ENCODE data around the gene ZDHHC9.
"Not testable (repeated sequence)": the region's sequence is repeated elsewhere in the genome, so short reads cannot be mapped to it uniquely, and the experiment has no call there.

ZDHHC9 gene

DNA sequence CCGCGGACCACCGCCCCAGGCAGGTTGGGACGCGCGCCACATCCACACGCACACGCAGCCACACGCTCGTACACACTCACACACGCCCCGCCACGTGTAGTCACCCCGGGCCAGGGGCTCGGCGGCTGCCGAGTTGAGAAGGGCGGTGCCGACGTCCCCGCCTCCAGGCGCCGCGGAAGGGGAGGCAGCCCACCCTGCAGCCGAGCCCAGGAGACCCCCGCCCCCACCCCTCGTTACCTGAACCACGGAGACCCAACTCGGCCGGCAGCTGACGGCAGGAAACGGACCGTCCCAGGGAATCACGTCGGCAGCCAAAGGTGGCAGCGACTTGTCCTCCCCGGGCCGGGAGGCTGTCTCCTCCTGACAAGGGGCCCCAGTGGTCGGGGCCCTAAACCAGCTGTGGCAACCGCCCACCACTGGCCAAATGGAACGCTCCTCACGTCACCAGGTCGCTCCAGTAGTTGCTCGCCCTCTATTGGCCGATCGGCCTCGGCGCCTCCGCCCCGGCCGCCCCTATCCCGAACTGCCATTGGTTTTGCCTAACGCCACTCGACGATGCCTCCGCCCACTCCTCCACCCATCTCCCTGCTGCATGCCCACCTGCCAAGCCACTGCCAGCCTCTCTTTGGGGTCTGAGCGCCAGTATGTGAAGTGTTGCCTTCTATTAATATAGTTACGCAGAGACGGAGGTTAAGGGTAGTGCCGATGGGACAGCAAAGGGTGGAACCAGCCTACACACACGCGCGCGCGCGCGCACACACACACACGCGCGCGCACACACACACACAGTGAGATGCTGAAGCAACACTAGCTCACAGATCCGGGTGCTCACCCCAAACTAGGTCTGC, at the start of gene ZDHHC9:
ZDHHC9 (minus strand) TSS at position 428 of the 848 bp plus-strand sequence. CDS start 1,941 bp downstream, outside the sequence.
- DNase-seq: peak; percentile 86 to 88

DNA sequence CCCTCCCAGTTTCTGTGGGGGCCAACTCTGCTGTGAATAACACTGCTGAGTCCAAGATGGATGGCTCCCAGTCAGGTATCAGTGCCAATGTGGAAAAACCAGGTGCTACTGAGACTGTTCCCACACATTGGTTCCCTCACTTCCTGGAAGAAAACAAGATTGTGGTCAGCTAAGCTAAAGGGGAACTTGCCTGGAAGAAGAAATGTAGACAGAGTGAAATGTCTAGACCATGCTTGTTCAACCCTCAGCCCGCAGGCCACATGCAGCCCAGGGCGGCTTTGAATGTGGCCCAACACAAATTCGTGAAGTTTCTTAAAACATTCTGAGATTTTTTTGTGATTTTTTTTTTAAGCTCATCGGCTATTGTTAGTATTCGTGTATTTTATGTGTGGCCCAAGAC, 33.7 kb upstream of the ZDHHC9 start:
- DNase-seq: no peak

DNA sequence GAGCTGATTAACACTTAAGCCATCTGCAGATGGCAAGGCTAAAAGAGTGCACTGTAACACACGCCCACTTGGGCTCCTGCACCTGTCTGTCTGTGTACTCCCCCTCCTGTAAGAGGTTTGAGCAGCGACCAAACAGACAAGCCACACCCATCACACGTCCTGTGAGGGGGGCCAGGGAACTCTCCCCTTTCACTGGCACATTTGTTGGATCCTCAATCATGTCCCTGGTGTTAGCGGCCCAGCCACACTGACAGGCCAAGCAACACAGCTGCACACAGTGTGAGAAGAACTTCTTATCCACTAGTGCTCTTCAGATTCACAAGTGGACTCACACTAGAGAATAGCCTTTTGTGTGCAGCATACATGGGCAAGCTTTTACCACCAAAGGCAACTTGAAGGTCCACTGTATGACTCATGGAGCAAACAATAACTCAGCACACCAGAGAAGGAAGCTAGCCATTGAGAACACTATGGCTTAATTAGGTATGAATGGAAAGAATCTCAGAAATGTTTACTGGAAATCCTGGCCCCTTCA, 33.2 kb upstream of the ZDHHC9 start:
- no peak for DNase-seq

DNA sequence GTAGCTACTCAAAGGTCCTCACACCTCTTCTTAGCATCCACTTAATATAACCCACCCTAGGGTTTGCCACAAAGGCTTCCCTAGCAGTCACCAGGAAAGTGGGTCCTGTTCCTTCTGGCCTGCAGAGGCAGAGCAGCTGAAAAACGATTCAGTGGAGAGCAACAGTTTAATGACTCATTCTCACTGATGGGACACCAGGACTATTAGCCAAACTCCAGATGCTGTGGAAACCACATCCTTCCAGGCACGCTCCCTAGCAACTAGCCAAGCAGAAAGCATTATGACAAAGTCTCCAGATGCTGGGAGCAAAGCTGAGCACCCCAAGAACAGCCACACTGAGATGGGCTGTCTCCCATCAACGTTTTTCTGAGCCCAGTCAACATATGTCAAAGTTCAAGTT, 32.0 kb upstream of the ZDHHC9 start:
- DNase-seq: no peak

DNA sequence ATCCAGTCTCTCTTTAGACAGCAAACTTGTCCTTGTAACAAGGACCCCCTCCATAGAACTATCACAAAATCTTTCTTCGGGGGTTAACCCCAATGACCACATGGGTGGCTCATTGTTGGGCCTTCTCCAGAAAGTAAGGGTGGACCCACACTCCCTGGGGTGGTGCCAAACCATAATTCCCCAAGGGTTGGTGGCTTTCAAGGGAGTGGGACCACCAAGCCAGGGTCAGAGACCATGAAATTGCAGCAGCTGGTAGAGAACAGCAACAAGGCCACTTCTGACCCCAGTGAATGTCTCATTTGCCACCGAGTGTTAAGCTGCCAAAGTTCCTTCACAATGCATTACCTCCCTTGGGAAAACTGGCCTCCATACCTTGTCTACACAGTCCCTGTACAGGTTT, 28.8 kb upstream of the ZDHHC9 start:
- DNase-seq: no peak

DNA sequence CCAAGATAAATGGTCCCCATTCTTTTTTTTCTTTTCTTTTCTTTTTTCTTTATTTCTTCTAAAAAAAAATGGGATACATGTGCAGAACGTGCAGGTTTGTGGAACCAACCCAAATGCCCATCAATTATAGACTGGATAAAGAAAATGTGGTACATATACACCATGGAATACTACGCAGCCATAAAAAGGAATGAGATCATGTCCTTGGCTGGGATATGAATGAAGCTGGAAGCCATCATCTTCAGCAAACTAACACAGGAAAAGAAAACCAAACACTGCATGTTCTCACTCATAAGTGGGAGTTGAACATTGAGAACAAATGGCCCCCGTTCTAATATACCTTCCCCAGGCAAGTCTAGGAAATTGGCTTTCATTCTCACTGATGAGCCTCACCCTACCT, 22.6 kb upstream of the ZDHHC9 start:
- not testable (repeated sequence) for DNase-seq

DNA sequence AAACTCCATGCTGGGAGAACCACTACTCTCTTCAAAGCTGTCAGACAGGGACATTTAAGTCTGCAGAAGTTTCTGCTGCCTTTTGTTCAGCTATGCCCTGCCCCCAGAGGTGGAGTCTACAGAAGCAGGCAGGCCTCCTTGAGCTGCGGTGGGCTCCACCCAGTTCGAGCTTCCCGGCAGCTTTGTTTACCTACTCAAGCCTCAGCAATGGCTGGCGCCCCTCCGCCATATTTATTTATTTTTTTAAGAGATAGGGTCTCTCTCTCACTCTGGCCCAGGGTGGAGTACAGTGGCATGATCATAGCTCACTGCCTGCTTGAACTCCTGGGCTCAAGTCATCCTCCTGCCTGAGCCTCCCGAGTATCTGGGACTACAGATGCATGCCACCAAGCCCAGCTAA, 15.4 kb upstream of the ZDHHC9 start:
- DNase-seq: not testable (repeated sequence)

DNA sequence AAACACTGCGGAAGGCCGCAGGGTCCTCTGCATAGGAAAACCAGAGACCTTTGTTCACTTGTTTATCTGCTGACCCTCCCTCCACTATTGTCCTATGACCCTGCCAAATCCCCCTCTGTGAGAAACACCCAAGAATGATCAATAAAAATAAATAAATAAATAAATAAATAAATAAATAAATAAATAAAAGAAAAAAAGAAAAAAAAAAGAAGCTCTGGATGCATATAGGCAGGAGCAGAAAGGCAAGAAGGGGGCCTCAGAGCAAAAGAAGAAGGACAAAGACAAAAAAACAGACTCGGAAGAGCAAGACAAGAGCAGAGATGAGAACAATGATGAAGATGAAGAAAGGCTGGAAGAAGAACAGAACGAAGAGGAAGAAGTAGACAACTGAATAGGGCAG, 8.1 kb upstream of the ZDHHC9 start:
- not testable (repeated sequence) for DNase-seq

DNA sequence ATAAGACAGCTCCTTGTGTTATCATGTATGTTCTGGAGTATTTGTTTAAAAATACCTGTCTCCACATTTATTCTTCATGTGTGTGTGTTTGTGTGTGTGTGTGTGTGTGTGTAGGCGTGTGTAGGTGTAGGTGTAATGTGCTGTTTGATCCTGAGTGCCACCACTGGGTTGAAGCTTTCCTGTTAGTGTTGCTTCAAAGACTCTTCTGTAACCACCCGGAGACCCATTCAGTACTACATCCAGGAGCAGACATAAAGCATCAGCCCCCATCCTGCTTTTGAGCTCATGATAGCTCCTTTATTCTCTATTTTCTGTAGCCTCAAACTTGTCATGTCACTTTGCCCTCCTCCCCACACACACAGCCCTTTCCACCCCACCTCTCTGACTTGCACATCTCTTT, 3.0 kb upstream of the ZDHHC9 start:
- DNase-seq: no peak

DNA sequence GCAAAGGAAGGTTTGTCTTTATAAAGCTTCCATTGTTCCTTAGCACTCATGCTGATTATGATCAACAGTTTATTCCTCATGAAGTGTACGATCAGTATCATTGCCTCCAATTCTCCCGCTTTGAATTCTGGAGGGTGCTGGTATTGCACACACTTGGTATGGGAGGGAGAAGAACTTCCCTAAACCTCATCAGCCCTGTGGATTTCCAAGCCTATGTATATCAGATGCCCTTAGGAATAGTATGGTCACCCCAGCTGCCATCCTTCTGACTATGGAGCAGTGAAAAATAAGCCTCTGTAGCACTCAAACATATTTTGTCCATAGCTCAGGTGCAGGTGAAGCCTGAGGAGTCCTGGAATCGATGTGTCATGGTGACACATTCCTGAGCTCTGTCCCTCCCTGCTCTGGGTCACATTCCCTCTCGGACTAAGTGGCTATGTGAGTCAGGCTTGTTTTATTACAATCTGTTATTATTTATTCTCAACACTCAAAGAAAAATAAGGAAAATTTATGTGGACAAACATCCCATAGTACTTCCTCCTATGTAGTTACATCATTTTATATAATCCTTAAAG, 2.0 kb upstream of the ZDHHC9 start:
- DNase-seq: no peak

DNA sequence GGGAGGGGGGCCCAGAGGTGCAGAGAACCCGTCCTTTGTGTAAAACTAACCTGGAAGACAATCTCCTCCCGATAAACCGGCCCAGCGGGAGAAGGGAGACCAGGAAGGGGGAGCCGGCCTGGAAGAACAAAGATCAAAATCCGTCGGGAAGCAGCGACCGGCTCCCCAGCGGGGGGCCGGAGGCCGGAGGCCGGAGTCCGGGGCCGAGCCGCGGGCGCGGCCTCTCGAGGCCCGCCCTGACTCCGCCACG, 552 bp downstream of the ZDHHC9 start:
- DNase-seq: no peak

DNA sequence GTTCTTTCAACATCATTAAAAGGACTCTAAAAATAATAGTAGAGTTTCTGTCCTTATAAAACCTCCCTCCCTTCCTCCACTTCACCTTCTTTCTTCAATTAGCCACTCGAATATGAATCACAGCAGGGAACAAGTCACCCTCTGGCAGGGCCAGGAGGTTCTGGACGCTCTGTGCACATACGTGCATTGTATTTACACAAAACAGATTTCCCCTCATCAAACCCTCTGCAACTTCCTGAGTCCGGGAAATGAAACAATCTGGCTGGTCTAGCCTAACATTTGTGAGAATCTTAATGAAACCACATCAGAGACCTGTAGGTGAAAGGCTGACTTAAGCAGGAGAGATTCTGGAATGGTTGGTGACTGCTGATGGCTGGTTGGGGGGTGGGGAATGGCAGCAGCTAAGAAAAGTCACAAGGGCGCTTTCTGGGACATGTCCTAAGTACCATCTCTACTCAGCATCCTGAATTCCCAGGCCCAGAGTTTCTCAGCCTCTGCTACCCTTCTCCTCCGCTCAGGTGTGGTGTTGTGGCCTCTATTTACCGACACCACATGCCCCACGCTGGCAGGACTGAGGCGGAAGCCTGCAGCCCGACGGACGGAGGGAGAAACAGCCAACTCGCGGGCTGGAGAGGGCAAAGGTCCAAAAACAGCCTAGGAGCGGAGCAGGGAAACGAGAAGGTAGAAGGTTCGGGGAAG, 1.0 kb downstream of the ZDHHC9 start:
- no peak for DNase-seq

DNA sequence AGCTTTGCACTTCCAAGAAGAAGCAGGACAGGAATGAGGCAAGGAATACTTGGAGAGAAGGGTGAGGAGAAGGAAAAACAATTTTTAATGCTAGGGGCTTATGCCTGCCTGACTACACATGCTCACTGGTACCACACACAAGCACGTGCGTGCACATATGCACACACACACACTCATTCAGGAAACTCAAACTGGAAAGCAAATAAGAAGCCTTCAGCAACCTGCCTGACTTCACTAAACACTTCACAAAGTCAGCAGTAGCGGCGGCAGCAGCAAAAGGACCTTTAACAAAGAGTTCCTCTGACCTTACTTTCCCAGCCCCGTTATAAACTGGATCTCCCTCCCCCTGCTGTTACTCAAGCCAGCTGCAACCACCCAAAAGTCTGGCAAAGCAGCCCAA, 3.3 kb downstream of the ZDHHC9 start:
- DNase-seq: no peak

DNA sequence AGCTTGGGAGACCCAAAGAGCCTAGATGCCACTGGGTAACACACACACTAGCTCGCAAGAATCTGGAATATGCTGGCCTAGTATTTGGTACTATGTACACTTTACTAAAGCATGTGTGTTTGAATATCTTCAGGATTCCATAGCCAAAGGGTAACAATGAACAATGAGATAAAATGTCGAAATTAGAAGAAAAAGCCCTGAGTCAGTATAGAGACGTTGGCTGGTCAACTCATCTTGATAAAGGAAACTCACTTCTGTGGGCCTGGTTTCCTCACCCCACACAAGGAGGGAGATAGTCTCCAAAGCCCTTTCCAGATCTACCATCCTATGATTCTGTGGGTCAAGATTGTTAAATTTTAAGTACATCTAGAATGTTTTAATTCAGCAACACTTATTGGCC, 6.9 kb downstream of the ZDHHC9 start:
- no peak for DNase-seq

DNA sequence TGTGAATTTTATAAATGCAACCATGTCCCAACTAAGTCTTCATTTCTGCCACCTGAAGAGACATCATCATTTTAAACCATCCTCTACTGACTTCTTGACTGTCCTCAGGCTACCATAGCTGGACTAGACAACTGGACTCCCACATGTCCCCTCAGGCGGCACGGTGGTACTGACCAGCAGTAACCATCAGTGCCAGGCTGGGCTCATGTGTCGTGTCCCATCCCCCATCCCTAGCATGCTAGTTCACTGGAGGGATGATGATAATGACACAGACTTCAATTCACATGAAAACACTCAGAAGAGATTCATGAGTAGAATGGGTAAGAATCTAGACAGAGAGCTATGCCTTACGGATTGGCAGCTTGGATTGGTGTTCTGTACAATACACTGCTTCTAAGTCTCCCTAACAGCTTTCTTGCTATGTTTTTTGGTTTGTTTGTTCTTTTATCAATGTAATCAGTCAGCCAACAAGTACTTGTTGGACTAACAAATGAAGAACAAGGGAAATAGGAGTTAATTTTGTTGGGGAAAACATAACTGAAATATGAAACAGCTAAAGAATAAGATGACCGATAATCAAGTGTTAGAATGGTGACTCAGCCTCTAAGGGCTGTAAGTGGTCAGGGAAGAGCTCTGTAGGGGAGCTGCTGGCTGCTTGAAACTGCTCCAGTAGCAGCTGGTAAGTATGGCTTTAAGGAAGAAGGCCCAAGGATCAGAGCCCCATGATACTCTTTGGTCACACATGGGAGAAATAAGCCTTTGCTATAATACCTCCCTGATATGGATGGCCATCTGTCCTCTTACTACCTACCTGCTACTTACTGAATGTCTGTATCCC, 10.3 kb downstream of the ZDHHC9 start:
- no peak for DNase-seq

DNA sequence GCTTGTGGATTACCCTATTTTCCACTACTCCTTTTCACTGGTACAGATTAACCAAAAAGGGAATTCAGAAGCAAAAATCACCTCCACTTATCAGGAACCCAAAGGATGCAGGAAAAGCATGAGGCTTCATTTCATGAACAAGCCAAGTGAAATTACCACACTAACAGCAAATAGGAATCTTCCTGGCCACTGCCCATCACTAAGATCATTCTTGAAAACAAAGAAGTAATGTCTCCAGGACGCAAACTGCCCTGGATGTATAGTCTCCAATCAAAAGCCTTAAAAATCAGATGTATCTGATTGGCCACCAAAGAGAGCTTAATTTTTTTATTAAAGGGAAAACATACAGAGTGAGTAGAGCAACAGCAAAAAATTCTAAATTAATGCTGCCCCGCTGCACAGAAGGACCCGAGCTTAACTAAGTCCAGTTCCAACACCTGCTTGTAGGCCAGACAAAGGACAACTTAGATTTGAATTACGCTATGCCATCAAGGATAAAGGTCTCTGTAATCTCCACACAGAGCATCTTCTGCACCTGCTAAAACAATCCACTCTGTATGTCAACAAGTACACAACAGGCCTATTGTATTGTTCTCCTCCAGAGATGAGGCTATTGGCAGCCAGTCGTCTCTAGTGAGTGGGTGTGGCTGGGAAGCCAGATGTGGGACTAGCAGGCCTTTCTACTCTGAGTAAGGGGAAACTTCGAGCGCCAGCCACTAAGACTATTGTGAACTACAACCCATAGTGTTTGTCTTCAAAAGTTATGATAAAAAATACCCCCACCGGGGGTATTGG, 12.4 kb downstream of the ZDHHC9 start:
- DNase-seq: no peak

DNA sequence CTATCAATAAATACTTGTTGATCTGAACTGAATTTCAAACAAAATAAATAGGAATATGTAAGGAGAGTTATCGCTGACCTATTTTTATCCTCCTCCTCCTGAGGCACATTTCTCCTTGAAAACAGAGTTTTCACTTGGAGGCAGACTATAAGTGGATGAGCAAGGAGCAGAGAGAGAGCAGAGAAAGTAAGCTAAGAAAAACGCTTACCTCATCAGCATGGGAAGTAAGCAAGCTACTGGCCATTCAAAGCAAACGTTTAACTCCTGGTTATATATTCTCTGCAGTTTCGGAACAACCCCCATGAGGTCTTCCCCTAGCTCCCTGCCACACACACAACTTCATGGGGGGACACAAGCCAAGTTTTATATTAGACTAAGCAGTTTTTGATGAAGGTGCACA, 13.2 kb downstream of the ZDHHC9 start:
- no peak for DNase-seq

DNA sequence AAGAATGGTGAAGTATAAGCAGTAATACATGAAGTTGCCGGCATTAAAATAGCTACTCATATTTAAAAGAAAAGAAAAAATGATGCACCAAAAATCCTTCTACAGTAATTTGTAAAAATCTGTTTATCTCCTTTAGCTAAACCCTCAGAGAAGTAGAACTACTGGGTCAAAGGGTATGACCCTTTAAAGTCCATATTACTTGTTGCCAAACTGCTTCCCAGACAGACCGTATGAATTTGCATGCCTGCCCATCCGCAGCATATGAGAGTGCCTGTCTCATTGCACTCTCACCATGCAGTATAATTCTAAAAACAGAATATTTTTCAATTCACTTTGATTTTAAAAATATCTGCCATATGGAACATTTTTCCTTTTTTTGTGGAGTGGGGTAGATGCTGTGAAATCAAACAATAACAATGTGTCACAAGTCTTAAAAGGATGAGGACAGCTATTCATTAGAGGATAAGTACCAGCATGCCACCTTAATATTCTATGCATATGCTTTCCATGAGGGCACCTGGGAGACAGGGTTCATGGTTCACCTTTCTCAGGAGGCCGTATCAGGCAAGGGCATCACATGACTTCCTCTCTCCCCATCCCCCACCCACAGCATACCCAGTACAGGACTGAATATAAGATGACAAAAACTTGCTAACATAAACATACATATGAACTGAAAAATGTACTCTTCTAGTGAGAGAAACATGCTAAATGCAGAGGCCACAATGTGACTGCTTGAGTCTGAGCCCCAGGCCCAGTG, 17.8 kb downstream of the ZDHHC9 start:
- DNase-seq: no peak

DNA sequence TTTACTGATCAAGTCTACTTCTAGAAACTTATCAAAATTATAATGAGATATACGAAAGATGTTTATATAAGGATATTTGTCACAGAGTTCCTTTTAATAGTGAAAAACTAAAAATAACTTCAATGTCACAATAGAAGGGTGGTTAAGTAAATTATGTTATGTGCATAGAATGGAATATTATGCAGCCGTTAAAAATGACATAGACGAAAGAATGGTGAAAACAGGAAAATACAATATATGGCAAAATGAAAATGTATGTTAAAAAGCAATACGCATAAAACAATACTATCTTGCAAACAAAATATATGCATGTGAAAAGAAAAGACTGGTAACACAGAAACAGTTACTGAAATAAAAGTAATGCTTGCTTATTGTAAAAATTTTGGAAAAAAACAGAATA, 19.1 kb downstream of the ZDHHC9 start:
- no peak for DNase-seq

DNA sequence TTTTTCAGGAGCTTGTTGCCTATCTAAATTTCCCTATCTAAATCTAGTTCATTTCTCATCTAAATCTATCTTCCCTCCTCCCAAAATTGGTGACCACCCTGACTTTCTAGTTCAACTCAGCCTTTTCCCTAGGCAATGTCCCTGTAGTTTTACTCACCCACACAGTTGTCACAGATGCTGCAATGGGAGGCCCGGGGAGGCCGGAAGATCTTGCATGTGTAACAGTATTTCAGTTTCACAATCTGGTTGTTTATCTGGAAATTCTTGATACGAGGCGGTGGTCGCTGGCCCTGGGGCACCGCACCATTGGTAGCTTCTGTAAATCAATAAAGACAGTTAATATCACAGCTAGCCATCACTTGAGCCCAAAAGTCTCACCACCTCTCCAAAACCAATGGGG, 20.2 kb downstream of the ZDHHC9 start:
- DNase-seq: peak in 1 of 2 donors; percentile 14

DNA sequence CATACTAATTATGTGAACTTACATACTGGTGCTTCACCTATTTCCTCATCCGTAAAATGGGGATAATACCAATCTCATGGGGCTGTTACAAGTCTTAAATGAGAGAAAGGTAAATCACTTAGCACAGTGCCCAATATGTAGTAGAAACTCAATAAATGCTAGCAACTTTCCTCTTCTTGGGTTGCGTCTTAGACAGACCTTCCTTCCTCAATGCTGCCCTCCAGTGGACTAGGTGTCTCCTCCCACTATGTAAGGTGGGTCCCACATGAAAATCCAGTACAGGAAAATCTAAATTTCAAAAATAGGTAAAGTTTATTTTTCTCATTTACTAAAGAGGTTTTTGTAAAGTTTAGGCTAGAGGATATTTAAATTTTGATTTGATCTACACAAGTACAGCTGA, 20.6 kb downstream of the ZDHHC9 start:
- DNase-seq: peak; percentile 62 to 66

DNA sequence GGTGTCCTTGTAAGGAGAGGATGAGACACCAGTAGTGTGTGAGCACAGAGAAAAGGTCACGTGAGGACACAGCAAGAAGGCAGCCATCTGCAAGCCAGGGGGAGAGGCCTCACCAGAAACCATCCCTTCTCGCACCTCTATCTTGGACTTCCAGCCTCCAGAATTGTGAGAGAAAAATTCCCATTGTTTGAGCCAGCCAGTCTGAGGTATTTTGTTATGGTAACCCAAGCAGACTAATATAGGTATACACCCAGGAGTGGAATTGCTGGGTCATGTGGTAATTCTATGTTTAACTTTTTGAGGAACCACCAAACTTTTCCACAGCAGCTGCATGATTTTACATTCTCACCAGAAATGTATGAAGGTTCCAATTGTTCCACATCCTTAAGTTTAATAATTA, 25.6 kb downstream of the ZDHHC9 start:
- no peak for DNase-seq
